K562 (cell line): ENCODE results near the gene RSPH6A. TPM values are rescaled to one million over a fixed set of nuclear protein-coding genes. Genes with fewer than 3 reads are reported as not detected.

Experiments used
- ATF3 ChIP-seq, 2 experiments: fragments of 450-650 bp in 1 of 2; sonication (generic) in 1 of 2; formaldehyde crosslinking in 1 of 2; IDR thresholded peaks in 1 of 2; conservative IDR thresholded peaks in 1 of 2; 2 replicates each; pipeline versions ENCODE4 v1.6.1 to v1.8.1; 2016 to 2023; ENCODE audit warnings: mild to moderate bottlenecking in 2 of 2, moderate library complexity in 2 of 2, inconsistent platforms in 1 of 2, missing genetic modification reagents in 1 of 2
- E2F3 ChIP-seq: fragments of 250-450 bp; sonication (Bioruptor Pico); IDR thresholded peaks from 2 replicates; pipeline ENCODE4 v1.4.0; 2020; ENCODE audit warnings: mild to moderate bottlenecking
- EHMT2 ChIP-seq: fragments of 450-650 bp; IDR thresholded peaks from 2 replicates; pipeline ENCODE4 v1.6.1; 2018; ENCODE audit warnings: antibody characterized with exemption
- ELK1 ChIP-seq: sonication (generic); formaldehyde crosslinking; IDR thresholded peaks from 2 replicates; pipeline ENCODE4 v1.8.1; 2022; ENCODE audit warnings: missing genetic modification reagents
- LEF1 ChIP-seq: fragments of 450-650 bp; IDR thresholded peaks from 2 replicates; pipeline ENCODE4 v1.6.1; 2016; ENCODE audit warnings: mild to moderate bottlenecking
- MAFK ChIP-seq: IDR thresholded peaks from 2 replicates; pipeline ENCODE4 v1.6.1; 2011; ENCODE audit warnings: low read length, improper control_type of control experiment
- MEF2A ChIP-seq: IDR thresholded peaks from 2 replicates; pipeline ENCODE4 v1.6.1; 2011; ENCODE audit warnings: low read depth, mild to moderate bottlenecking, low read length, moderate library complexity; ENCODE audit not compliant: control insufficient read depth
- NR2C1 ChIP-seq, 2 experiments: fragments of 450-650 bp; IDR thresholded peaks; 2 replicates each; pipeline ENCODE4 v1.6.1; 2017; ENCODE audit warnings: mild to moderate bottlenecking in 2 of 2, antibody characterized with exemption in 1 of 2, inconsistent platforms in 1 of 2, missing compliant biosample characterization in 1 of 2, missing genetic modification characterization in 1 of 2
- NR2C2 ChIP-seq, 2 experiments: fragments of 200-800 bp in 1 of 2; sonication (Bioruptor generic) in 1 of 2; sonication (generic) in 1 of 2; formaldehyde crosslinking in 1 of 2; IDR thresholded peaks; 2 replicates each; pipeline versions ENCODE4 v1.6.1 to v1.8.0; 2016 to 2022; ENCODE audit warnings: mild to moderate bottlenecking in 1 of 2, missing compliant biosample characterization in 1 of 2, missing genetic modification characterization in 1 of 2, missing genetic modification reagents in 1 of 2
- POLR2G ChIP-seq: fragments of 200-400 bp; formaldehyde crosslinking; IDR thresholded peaks from 2 replicates; pipeline ENCODE4 v1.6.1; 2017; ENCODE audit warnings: low read depth, mild to moderate bottlenecking, antibody characterized with exemption, low read length, moderate library complexity
- PTBP1 ChIP-seq: fragments of 200-400 bp; formaldehyde crosslinking; IDR thresholded peaks from 2 replicates; pipeline ENCODE4 v1.6.1; 2017; ENCODE audit warnings: low read depth, low read length
- RBM25 ChIP-seq: fragments of 200-400 bp; formaldehyde crosslinking; IDR thresholded peaks from 2 replicates; pipeline ENCODE4 v1.6.1; 2018; ENCODE audit warnings: low read length, low read depth, moderate library complexity; ENCODE audit not compliant: severe bottlenecking
- RCOR1 ChIP-seq, 2 experiments: IDR thresholded peaks; 2 replicates each; pipeline ENCODE4 v1.6.1; 2012; ENCODE audit warnings: low read depth in 2 of 2, low read length in 2 of 2, borderline replicate concordance in 1 of 2, improper control_type of control experiment in 1 of 2
- RNF2 ChIP-seq: sonication (generic); IDR thresholded peaks from 2 replicates; pipeline ENCODE4 v1.6.1; 2016
- SIN3B ChIP-seq: fragments of 450-650 bp; IDR thresholded peaks from 2 replicates; pipeline ENCODE4 v1.6.1; 2017; ENCODE audit warnings: low read depth, mild to moderate bottlenecking, moderate library complexity
- SMC3 ChIP-seq: conservative IDR thresholded peaks from 2 replicates; pipeline ENCODE4 v1.6.1; 2011; ENCODE audit warnings: low read depth, low read length, improper control_type of control experiment; ENCODE audit not compliant: insufficient read depth
- TCF3 ChIP-seq: sonication (generic); formaldehyde crosslinking; IDR thresholded peaks from 2 replicates; pipeline ENCODE4 v1.4.0; 2020; ENCODE audit warnings: mild to moderate bottlenecking, missing genetic modification reagents
- TCF7 ChIP-seq: sonication (generic); IDR thresholded peaks from 2 replicates; pipeline ENCODE4 v1.6.1; 2016; ENCODE audit warnings: antibody characterized with exemption, borderline replicate concordance
- TFE3 ChIP-seq: fragments of 450-650 bp; formaldehyde crosslinking; IDR thresholded peaks from 2 replicates; pipeline ENCODE4 v1.4.0; 2020; ENCODE audit warnings: mild to moderate bottlenecking, mixed read lengths
- TSHZ1 ChIP-seq: fragments of 250-450 bp; sonication (Bioruptor Pico); IDR thresholded peaks from 2 replicates; pipeline ENCODE4 v1.4.0; 2020; ENCODE audit warnings: mild to moderate bottlenecking, moderate library complexity
- polyA plus RNA-seq, 8 experiments: library from polyadenylated mRNA; depleted of rRNA in 4 of 8; stranded (reverse) in 5 of 8; unstranded in 3 of 8; fragments of >200 nt; fragmentation: Nextera tagmentation in 2 of 8; fragmentation: Illumina TruSeq in 1 of 8; extraction: Ambion mirVana in 2 of 8; extraction: Trizol in 1 of 8; gene quantifications; 2 replicates each; pipeline versions ENCODE4 v1.2.1 to v1.2.3, GENCODE V29; 2011 to 2014; ENCODE audit warnings: inconsistent platforms in 1 of 8, missing spikeins in 1 of 8
- total RNA-seq, 7 experiments: library from RNA; depleted of rRNA in 6 of 7; stranded (reverse); fragments of >200 nt in 6 of 7; fragmentation: Illumina TruSeq in 2 of 7; extraction: Trizol in 2 of 7; gene quantifications; 2 replicates each; pipeline versions ENCODE4 v1.2.1 to v1.2.3, GENCODE V29; 2011 to 2021; ENCODE audit warnings: low replicate concordance in 1 of 7

RSPH6A gene
- total and polyA plus RNA-seq, 9 of the 15 experiments (the other 6 are each of a cell fraction or from before 2014, with no cell fraction given): 0.03 to 0.15 (median 0.07) TPM; not detected in 5

- peak in 1 of 2 experiments; percentile 6; a peak in 1 of 4 replicates for TF ChIP-seq RCOR1 (IDR thresholded peaks at IDR 0.05; ENCODE audit: borderline replicate concordance in 1 of 2, low read depth in 2 of 2, low read length in 2 of 2)
- no peak for TF ChIP-seq RNF2
- no peak for TF ChIP-seq TFE3 (CRISPR knock-in tag)
- TF ChIP-seq NR2C1 (IDR thresholded peaks at IDR 0.05): no peak
- no peak for TF ChIP-seq NR2C1 (tag; IDR thresholded peaks at IDR 0.05)
- no peak for TF ChIP-seq SMC3
- no peak for TF ChIP-seq EHMT2
- no peak for TF ChIP-seq MEF2A
- no peak for TF ChIP-seq RBM25
- 0 out of 2 replicates have a peak, but pooled peaks have one; percentile 37 for TF ChIP-seq POLR2G
- no peak for TF ChIP-seq ATF3 (IDR thresholded peaks at IDR 0.05)
- no peak for TF ChIP-seq ATF3 (CRISPR knock-in tag; conservative IDR thresholded peaks at IDR 0.05)
- TF ChIP-seq E2F3: no peak
- TF ChIP-seq TCF7: no peak
- TF ChIP-seq PTBP1: 0 out of 2 replicates have a peak, but pooled peaks have one; percentile 56
- no peak for TF ChIP-seq ELK1
- TF ChIP-seq SIN3B: no peak
- TF ChIP-seq MAFK: no peak
- no peak for TF ChIP-seq NR2C2 (CRISPR knock-in tag; IDR thresholded peaks at IDR 0.05)
- TF ChIP-seq NR2C2 (tag; IDR thresholded peaks at IDR 0.05): no peak
- no peak for TF ChIP-seq TCF3 (CRISPR knock-in tag)
- no peak for TF ChIP-seq LEF1
- TF ChIP-seq TSHZ1 (CRISPR knock-in tag): no peak
Observed at GRCh38 chr19:45780448-45781213, 34.5 kb downstream of the RSPH6A start (continued).
